ENCODE measurements around the gene TLK1. TPM values are rescaled to one million over a fixed set of nuclear protein-coding genes. Genes with fewer than 3 reads are reported as not detected.

The TLK1 gene
- total RNA-seq (10 to 100 TPM; 32.6 to 35.3 (median 33.2) TPM), polyA plus RNA-seq (7.3 TPM)
- long read RNA-seq, donor 1, full-length matches to known transcripts: 12 of 23 reads
- long read RNA-seq, donor 1, partial matches to known transcripts: 5 of 23 reads
- long read RNA-seq, donor 1, other reads (novel, unspliced or antisense): 6 of 23 reads
- long read RNA-seq, donor 2, full-length matches to known transcripts: 6 of 10 reads
- long read RNA-seq, donor 2, partial matches to known transcripts: 1 of 10 reads
- long read RNA-seq, donor 2, other reads (novel, unspliced or antisense): 3 of 10 reads
- long read RNA-seq, donor 3, full-length matches to known transcripts: 8 of 35 reads
- long read RNA-seq, donor 3, partial matches to known transcripts: 15 of 35 reads
- long read RNA-seq, donor 3, other reads (novel, unspliced or antisense): 12 of 35 reads
- long read RNA-seq, donor 4, full-length matches to known transcripts: 5 of 8 reads
- long read RNA-seq, donor 4, partial matches to known transcripts: 0 of 8 reads
- long read RNA-seq, donor 4, other reads (novel, unspliced or antisense): 3 of 8 reads

GRCh38 chr2:171160119-171160955 is at the start of gene TLK1:
TLK1 (minus strand) TSS chr2:171160893; CDS start chr2:171160428, 465 bp downstream.
- Histone ChIP-seq H3K4me1 (ENCODE audit: control insufficient read depth, insufficient read depth, low read length) (no peaks in the 10 kb centered on the region), H3K9me3 (ENCODE audit: control insufficient read depth, low read length) (no peaks in the 10 kb centered on the region), H3K27ac (ENCODE audit: low read length) (peak within 1 kb of the TSS; percentile 95), H3K27me3 (ENCODE audit: control insufficient read depth, insufficient read depth) (no peaks in the 10 kb centered on the region), H3K4me3 (ENCODE audit: low read length) (peak within 1 kb of the TSS; percentile 90)
- ATAC-seq (peak; percentile 81 to 86), DNase-seq (peak; percentile 72 to 89 (median 86))
- WGBS: under 1% methylated on average over 94 of the region's 97 CpGs
- intact Hi-C loops (cut with DNase I): loop anchor here in 1 of 4 donors (5.0 kb wide), 1 partner anchor 188 kb away; no protein-coding TSS in a partner anchor

GRCh38 chr2:171210216-171210863 is 49.6 kb upstream of the TLK1 start:
- H3K27ac ChIP-seq (ENCODE audit: low read length): no peak overlapping the region
- H3K27me3 ChIP-seq (ENCODE audit: control insufficient read depth, insufficient read depth): no peaks in the 10 kb centered on the region
- WGBS: 81% methylated on average over 9 of the region's 9 CpGs
- no peaks in the 10 kb centered on the region for H3K4me1 ChIP-seq (ENCODE audit: control insufficient read depth, insufficient read depth, low read length)
- no peaks in the 10 kb centered on the region for H3K9me3 ChIP-seq (ENCODE audit: control insufficient read depth, low read length)
- H3K4me3 ChIP-seq (ENCODE audit: low read length): no peak overlapping the region
- ATAC-seq: no peak
- intact Hi-C loops (cut with DNase I): no loop called here
- DNase-seq: no peak

- H3K27ac ChIP-seq (ENCODE audit: low read length): no peak overlapping the region
- no peaks in the 10 kb centered on the region for H3K27me3 ChIP-seq (ENCODE audit: control insufficient read depth, insufficient read depth)
- H3K9me3 ChIP-seq (ENCODE audit: control insufficient read depth, low read length): no peaks in the 10 kb centered on the region
- no peaks in the 10 kb centered on the region for H3K4me1 ChIP-seq (ENCODE audit: control insufficient read depth, insufficient read depth, low read length)
- no peak overlapping the region for H3K4me3 ChIP-seq (ENCODE audit: low read length)
- DNase-seq: no peak
- intact Hi-C loops (cut with DNase I): no loop called here
- ATAC-seq: no peak
Observed at GRCh38 chr2:171208657-171209056, 48.0 kb upstream of the TLK1 start.

GRCh38 chr2:171206422-171207115 is 45.9 kb upstream of the TLK1 start:
- H3K27me3 ChIP-seq (ENCODE audit: control insufficient read depth, insufficient read depth): no peaks in the 10 kb centered on the region
- intact Hi-C loops (cut with DNase I): no loop called here
- no peaks in the 10 kb centered on the region for H3K4me1 ChIP-seq (ENCODE audit: control insufficient read depth, insufficient read depth, low read length)
- no peak for ATAC-seq
- no peak for DNase-seq
- no peak overlapping the region for H3K4me3 ChIP-seq (ENCODE audit: low read length)
- H3K27ac ChIP-seq (ENCODE audit: low read length): no peak overlapping the region
- H3K9me3 ChIP-seq (ENCODE audit: control insufficient read depth, low read length): no peaks in the 10 kb centered on the region
- 96% methylated on average over 2 of the region's 2 CpGs for WGBS

GRCh38 chr2:171205551-171205950 is 44.9 kb upstream of the TLK1 start:
- H3K27me3 ChIP-seq (ENCODE audit: control insufficient read depth, insufficient read depth): no peaks in the 10 kb centered on the region
- WGBS: 88% methylated on average over 2 of the region's 2 CpGs
- ATAC-seq (no peak), DNase-seq (no peak)
- intact Hi-C loops (cut with DNase I): no loop called here
- H3K9me3 ChIP-seq (ENCODE audit: control insufficient read depth, low read length): no peaks in the 10 kb centered on the region
- H3K27ac ChIP-seq (ENCODE audit: low read length): no peak overlapping the region
- no peak overlapping the region for H3K4me3 ChIP-seq (ENCODE audit: low read length)
- H3K4me1 ChIP-seq (ENCODE audit: control insufficient read depth, insufficient read depth, low read length): no peaks in the 10 kb centered on the region

- DNase-seq: no peak
- WGBS: 61% methylated on average over 4 of the region's 4 CpGs
- Histone ChIP-seq H3K27ac (ENCODE audit: low read length) (no peak overlapping the region), H3K4me1 (ENCODE audit: control insufficient read depth, insufficient read depth, low read length) (no peaks in the 10 kb centered on the region), H3K4me3 (ENCODE audit: low read length) (no peak overlapping the region), H3K27me3 (ENCODE audit: control insufficient read depth, insufficient read depth) (no peaks in the 10 kb centered on the region), H3K9me3 (ENCODE audit: control insufficient read depth, low read length) (no peaks in the 10 kb centered on the region)
- no peak for ATAC-seq
- intact Hi-C loops (cut with DNase I): no loop called here
Observed at GRCh38 chr2:171201767-171202166, 41.1 kb upstream of the TLK1 start.

GRCh38 chr2:171201271-171201670 is 40.6 kb upstream of the TLK1 start:
- Histone ChIP-seq H3K4me1 (ENCODE audit: control insufficient read depth, insufficient read depth, low read length) (no peaks in the 10 kb centered on the region), H3K9me3 (ENCODE audit: control insufficient read depth, low read length) (no peaks in the 10 kb centered on the region), H3K27me3 (ENCODE audit: control insufficient read depth, insufficient read depth) (no peaks in the 10 kb centered on the region), H3K27ac (ENCODE audit: low read length) (no peak overlapping the region), H3K4me3 (ENCODE audit: low read length) (no peak overlapping the region)
- no peak for DNase-seq
- intact Hi-C loops (cut with DNase I): no loop called here
- ATAC-seq: no peak
- WGBS: 35% methylated on average over 1 of the region's 1 CpG

GRCh38 chr2:171200469-171200868 is 39.8 kb upstream of the TLK1 start:
- no peaks in the 10 kb centered on the region for H3K4me1 ChIP-seq (ENCODE audit: control insufficient read depth, insufficient read depth, low read length)
- 97% methylated on average over 1 of the region's 1 CpG for WGBS
- no peaks in the 10 kb centered on the region for H3K27me3 ChIP-seq (ENCODE audit: control insufficient read depth, insufficient read depth)
- no peak overlapping the region for H3K27ac ChIP-seq (ENCODE audit: low read length)
- H3K9me3 ChIP-seq (ENCODE audit: control insufficient read depth, low read length): no peaks in the 10 kb centered on the region
- DNase-seq: no peak
- no peak overlapping the region for H3K4me3 ChIP-seq (ENCODE audit: low read length)
- intact Hi-C loops (cut with DNase I): no loop called here
- no peak for ATAC-seq

- ATAC-seq (no peak), DNase-seq (no peak)
- Histone ChIP-seq H3K4me3 (ENCODE audit: low read length) (no peak overlapping the region), H3K27ac (ENCODE audit: low read length) (no peak overlapping the region), H3K9me3 (ENCODE audit: control insufficient read depth, low read length) (no peaks in the 10 kb centered on the region), H3K27me3 (ENCODE audit: control insufficient read depth, insufficient read depth) (no peaks in the 10 kb centered on the region), H3K4me1 (ENCODE audit: control insufficient read depth, insufficient read depth, low read length) (no peaks in the 10 kb centered on the region)
- WGBS: 93% methylated on average over 4 of the region's 4 CpGs
- intact Hi-C loops (cut with DNase I): no loop called here
Observed at GRCh38 chr2:171191021-171191420, 30.3 kb upstream of the TLK1 start.

- intact Hi-C loops (cut with DNase I): no loop called here
- DNase-seq: no peak
- Histone ChIP-seq H3K4me3 (ENCODE audit: low read length) (no peak overlapping the region), H3K27me3 (ENCODE audit: control insufficient read depth, insufficient read depth) (no peaks in the 10 kb centered on the region), H3K4me1 (ENCODE audit: control insufficient read depth, insufficient read depth, low read length) (no peaks in the 10 kb centered on the region), H3K27ac (ENCODE audit: low read length) (no peak overlapping the region), H3K9me3 (ENCODE audit: control insufficient read depth, low read length) (no peaks in the 10 kb centered on the region)
- ATAC-seq: no peak
Observed at GRCh38 chr2:171187819-171188218, 27.1 kb upstream of the TLK1 start.
